HEK293 (cell line): ENCODE measurements around the gene PRKCG.

Experiments used
- GLIS2 ChIP-seq: fragments of 450-650 bp; formaldehyde crosslinking; IDR thresholded peaks from 2 replicates; pipeline ENCODE4 v1.5.1; 2016; ENCODE audit warnings: missing biosample characterization, missing genetic modification characterization
- OSR2 ChIP-seq: fragments of 450-650 bp; formaldehyde crosslinking; IDR thresholded peaks from 2 replicates; pipeline ENCODE4 v1.5.1; 2016; ENCODE audit warnings: missing biosample characterization, missing genetic modification characterization
- REPIN1 ChIP-seq: fragments of 450-650 bp; formaldehyde crosslinking; IDR thresholded peaks from 2 replicates; pipeline ENCODE4 v1.5.1; 2017; ENCODE audit warnings: missing biosample characterization, missing genetic modification characterization, low read depth
- ZNF132 ChIP-seq: fragments of 450-650 bp; formaldehyde crosslinking; IDR thresholded peaks from 2 replicates; pipeline ENCODE4 v1.5.1; 2017; ENCODE audit warnings: missing biosample characterization, missing genetic modification characterization, borderline replicate concordance
- ZNF350 ChIP-seq: fragments of 450-650 bp; formaldehyde crosslinking; IDR thresholded peaks from 2 replicates; pipeline ENCODE4 v1.5.0; 2017; ENCODE audit warnings: missing biosample characterization, mild to moderate bottlenecking, missing genetic modification characterization
- ZNF391 ChIP-seq: fragments of 450-650 bp; formaldehyde crosslinking; IDR thresholded peaks from 2 replicates; pipeline ENCODE4 v1.5.1; 2016; ENCODE audit warnings: low read depth, missing biosample characterization, missing genetic modification characterization, borderline replicate concordance
- ZNF514 ChIP-seq: fragments of 450-650 bp; formaldehyde crosslinking; IDR thresholded peaks from 2 replicates; pipeline ENCODE4 v1.5.1; 2016; ENCODE audit warnings: missing biosample characterization, missing genetic modification characterization
- ZNF621 ChIP-seq: fragments of 450-650 bp; formaldehyde crosslinking; IDR thresholded peaks from 2 replicates; pipeline ENCODE4 v1.5.1; 2017; ENCODE audit warnings: missing biosample characterization, missing genetic modification characterization
- ZNF660 ChIP-seq: fragments of 450-650 bp; IDR thresholded peaks from 2 replicates; pipeline ENCODE4 v1.5.1; 2018; ENCODE audit warnings: missing biosample characterization, mild to moderate bottlenecking, missing genetic modification characterization
- ZNF701 ChIP-seq: fragments of 450-650 bp; formaldehyde crosslinking; IDR thresholded peaks from 2 replicates; pipeline ENCODE4 v1.5.1; 2016; ENCODE audit warnings: missing biosample characterization, missing genetic modification characterization
- ZNF768 ChIP-seq: fragments of 450-650 bp; formaldehyde crosslinking; IDR thresholded peaks from 2 replicates; pipeline ENCODE4 v1.5.1; 2018; ENCODE audit warnings: missing biosample characterization, mild to moderate bottlenecking, missing genetic modification characterization
- ZNF785 ChIP-seq: fragments of 450-650 bp; formaldehyde crosslinking; IDR thresholded peaks from 2 replicates; pipeline ENCODE4 v1.5.1; 2016; ENCODE audit warnings: missing biosample characterization, missing genetic modification characterization
- TF ChIP-seq, protein P1 (sequence below): fragments of 450-650 bp; formaldehyde crosslinking; IDR thresholded peaks from 2 replicates; pipeline ENCODE4 v1.5.1; 2017; ENCODE audit warnings: missing biosample characterization, missing genetic modification characterization
- TF ChIP-seq, protein P2 (sequence below): fragments of 450-650 bp; formaldehyde crosslinking; IDR thresholded peaks from 2 replicates; pipeline ENCODE4 v1.5.1; 2016; ENCODE audit warnings: missing biosample characterization, missing genetic modification characterization
- TF ChIP-seq, protein P3 (sequence below): fragments of 450-650 bp; formaldehyde crosslinking; IDR thresholded peaks from 2 replicates; pipeline ENCODE4 v1.5.1; 2016; ENCODE audit warnings: missing biosample characterization, missing genetic modification characterization
- TF ChIP-seq, protein P4 (sequence below): IDR thresholded peaks from 2 replicates; pipeline ENCODE4 v1.6.1; 2011; ENCODE audit warnings: mild to moderate bottlenecking, low read depth, low read length, borderline replicate concordance
- TF ChIP-seq, protein P5 (sequence below): fragments of 450-650 bp; formaldehyde crosslinking; IDR thresholded peaks from 2 replicates; pipeline ENCODE4 v1.5.1; 2017; ENCODE audit warnings: missing biosample characterization, missing genetic modification characterization
- TF ChIP-seq, protein P6 (sequence below): fragments of 450-650 bp; formaldehyde crosslinking; IDR thresholded peaks from 2 replicates; pipeline ENCODE4 v1.5.1; 2016; ENCODE audit warnings: missing biosample characterization, missing genetic modification characterization

The PRKCG gene

DNA sequence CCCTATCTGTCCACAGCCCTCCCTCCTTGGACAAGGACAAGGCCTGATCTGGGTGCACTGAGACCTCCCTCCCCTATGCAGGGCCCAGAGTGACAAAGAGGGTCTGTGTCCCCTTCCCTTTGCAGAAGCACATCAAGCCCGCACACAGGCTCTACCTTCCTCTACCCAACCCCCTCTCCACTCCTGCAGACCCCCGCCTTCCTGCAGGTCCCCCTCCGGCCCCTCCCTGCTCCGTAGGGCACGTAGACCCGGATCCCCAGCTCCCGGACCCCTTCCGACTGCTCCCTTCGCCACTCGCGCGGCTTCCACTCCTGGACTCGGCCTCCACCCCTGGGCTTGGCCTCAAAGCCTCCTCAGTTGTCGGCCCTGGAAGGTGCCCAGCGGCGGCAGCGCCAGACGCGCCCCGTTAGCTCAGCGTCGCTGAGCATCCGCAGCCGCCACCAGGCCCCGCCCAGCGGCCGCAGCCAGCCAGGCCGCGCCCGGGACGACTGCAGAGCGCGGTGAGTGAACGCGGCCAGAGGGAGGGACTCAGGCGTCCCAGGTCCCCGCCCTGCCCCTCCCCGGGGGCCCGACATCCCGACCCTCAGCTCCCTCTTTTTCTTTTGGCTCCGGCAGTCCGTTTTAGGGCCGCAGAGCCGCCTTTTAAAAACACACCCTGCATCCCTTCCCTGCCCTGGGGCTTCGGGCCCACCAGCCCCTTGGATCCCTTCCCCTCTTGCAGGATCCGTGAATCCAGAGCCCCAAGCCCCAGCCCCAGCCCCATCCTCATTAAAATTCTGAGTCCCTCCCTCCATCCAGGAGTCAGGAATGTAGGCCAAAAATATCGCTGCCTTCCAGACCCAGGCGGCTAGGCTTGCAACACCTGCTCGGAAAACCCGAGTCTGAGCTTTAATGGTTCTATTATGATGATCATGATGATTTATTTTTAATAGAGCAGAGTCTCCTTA lies 15.8 kb upstream of the PRKCG start (continued):
- TF ChIP-seq, protein P1, sequence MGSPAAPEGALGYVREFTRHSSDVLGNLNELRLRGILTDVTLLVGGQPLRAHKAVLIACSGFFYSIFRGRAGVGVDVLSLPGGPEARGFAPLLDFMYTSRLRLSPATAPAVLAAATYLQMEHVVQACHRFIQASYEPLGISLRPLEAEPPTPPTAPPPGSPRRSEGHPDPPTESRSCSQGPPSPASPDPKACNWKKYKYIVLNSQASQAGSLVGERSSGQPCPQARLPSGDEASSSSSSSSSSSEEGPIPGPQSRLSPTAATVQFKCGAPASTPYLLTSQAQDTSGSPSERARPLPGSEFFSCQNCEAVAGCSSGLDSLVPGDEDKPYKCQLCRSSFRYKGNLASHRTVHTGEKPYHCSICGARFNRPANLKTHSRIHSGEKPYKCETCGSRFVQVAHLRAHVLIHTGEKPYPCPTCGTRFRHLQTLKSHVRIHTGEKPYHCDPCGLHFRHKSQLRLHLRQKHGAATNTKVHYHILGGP (tag by site-specific recombination), result no peak
- TF ChIP-seq ZNF768 (tag by site-specific recombination), result no peak
- TF ChIP-seq, protein P2, sequence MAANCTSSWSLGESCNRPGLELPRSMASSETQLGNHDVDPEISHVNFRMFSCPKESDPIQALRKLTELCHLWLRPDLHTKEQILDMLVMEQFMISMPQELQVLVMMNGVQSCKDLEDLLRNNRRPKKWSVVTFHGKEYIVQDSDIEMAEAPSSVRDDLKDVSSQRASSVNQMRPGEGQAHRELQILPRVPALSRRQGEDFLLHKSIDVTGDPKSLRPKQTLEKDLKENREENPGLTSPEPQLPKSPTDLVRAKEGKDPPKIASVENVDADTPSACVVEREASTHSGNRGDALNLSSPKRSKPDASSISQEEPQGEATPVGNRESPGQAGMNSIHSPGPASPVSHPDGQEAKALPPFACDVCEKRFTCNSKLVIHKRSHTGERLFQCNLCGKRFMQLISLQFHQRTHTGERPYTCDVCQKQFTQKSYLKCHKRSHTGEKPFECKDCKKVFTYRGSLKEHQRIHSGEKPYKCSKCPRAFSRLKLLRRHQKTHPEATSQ (tag by site-specific recombination), result no peak
- TF ChIP-seq, protein P3, sequence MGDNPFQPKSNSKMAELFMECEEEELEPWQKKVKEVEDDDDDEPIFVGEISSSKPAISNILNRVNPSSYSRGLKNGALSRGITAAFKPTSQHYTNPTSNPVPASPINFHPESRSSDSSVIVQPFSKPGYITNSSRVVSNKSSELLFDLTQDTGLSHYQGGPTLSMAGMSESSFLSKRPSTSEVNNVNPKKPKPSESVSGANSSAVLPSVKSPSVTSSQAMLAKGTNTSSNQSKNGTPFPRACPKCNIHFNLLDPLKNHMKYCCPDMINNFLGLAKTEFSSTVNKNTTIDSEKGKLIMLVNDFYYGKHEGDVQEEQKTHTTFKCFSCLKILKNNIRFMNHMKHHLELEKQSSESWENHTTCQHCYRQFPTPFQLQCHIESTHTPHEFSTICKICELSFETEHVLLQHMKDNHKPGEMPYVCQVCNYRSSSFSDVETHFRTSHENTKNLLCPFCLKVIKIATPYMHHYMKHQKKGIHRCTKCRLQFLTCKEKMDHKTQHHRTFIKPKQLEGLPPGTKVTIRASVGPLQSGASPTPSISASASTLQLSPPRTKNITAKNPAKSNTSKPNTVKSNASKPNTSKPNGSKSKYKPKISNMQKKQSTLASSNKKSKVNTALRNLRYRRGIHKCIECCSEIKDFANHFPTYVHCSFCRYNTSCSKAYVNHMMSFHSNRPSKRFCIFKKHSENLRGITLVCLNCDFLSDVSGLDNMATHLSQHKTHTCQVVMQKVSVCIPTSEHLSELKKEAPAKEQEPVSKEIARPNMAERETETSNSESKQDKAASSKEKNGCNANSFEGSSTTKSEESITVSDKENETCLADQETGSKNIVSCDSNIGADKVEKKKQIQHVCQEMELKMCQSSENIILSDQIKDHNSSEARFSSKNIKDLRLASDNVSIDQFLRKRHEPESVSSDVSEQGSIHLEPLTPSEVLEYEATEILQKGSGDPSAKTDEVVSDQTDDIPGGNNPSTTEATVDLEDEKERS (tag by site-specific recombination), result no peak
- no peak for TF ChIP-seq ZNF514
- no peak for TF ChIP-seq ZNF701
- no peak for TF ChIP-seq ZNF132
- TF ChIP-seq, protein P4, sequence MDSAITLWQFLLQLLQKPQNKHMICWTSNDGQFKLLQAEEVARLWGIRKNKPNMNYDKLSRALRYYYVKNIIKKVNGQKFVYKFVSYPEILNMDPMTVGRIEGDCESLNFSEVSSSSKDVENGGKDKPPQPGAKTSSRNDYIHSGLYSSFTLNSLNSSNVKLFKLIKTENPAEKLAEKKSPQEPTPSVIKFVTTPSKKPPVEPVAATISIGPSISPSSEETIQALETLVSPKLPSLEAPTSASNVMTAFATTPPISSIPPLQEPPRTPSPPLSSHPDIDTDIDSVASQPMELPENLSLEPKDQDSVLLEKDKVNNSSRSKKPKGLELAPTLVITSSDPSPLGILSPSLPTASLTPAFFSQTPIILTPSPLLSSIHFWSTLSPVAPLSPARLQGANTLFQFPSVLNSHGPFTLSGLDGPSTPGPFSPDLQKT, result no peak
- no peak for TF ChIP-seq ZNF350
- no peak for TF ChIP-seq ZNF660
- TF ChIP-seq, protein P5, sequence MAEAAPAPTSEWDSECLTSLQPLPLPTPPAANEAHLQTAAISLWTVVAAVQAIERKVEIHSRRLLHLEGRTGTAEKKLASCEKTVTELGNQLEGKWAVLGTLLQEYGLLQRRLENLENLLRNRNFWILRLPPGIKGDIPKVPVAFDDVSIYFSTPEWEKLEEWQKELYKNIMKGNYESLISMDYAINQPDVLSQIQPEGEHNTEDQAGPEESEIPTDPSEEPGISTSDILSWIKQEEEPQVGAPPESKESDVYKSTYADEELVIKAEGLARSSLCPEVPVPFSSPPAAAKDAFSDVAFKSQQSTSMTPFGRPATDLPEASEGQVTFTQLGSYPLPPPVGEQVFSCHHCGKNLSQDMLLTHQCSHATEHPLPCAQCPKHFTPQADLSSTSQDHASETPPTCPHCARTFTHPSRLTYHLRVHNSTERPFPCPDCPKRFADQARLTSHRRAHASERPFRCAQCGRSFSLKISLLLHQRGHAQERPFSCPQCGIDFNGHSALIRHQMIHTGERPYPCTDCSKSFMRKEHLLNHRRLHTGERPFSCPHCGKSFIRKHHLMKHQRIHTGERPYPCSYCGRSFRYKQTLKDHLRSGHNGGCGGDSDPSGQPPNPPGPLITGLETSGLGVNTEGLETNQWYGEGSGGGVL (tag by site-specific recombination), result no peak
- TF ChIP-seq ZNF391 (tag by site-specific recombination), result no peak
- no peak for TF ChIP-seq OSR2 (tag by site-specific recombination)
- 0 out of 2 replicates have a peak, but pooled peaks have one; percentile 34 for TF ChIP-seq GLIS2 (tag by site-specific recombination)
- no peak for TF ChIP-seq REPIN1 (tag by site-specific recombination)
- TF ChIP-seq, protein P6, sequence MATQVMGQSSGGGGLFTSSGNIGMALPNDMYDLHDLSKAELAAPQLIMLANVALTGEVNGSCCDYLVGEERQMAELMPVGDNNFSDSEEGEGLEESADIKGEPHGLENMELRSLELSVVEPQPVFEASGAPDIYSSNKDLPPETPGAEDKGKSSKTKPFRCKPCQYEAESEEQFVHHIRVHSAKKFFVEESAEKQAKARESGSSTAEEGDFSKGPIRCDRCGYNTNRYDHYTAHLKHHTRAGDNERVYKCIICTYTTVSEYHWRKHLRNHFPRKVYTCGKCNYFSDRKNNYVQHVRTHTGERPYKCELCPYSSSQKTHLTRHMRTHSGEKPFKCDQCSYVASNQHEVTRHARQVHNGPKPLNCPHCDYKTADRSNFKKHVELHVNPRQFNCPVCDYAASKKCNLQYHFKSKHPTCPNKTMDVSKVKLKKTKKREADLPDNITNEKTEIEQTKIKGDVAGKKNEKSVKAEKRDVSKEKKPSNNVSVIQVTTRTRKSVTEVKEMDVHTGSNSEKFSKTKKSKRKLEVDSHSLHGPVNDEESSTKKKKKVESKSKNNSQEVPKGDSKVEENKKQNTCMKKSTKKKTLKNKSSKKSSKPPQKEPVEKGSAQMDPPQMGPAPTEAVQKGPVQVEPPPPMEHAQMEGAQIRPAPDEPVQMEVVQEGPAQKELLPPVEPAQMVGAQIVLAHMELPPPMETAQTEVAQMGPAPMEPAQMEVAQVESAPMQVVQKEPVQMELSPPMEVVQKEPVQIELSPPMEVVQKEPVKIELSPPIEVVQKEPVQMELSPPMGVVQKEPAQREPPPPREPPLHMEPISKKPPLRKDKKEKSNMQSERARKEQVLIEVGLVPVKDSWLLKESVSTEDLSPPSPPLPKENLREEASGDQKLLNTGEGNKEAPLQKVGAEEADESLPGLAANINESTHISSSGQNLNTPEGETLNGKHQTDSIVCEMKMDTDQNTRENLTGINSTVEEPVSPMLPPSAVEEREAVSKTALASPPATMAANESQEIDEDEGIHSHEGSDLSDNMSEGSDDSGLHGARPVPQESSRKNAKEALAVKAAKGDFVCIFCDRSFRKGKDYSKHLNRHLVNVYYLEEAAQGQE (tag by site-specific recombination), result no peak
- TF ChIP-seq ZNF785 (tag by site-specific recombination), result no peak
- TF ChIP-seq ZNF621, result no peak
- TF ChIP-seq, all 188 proteins: peak for 9
